Large intestine (tissue), 3 donors: Measurements from ENCODE around the gene KIF4A. TPM values are rescaled to one million over a fixed set of nuclear protein-coding genes. Genes with fewer than 3 reads are reported as not detected.

ENCODE experiments used
- DNase-seq, 2 donors: peaks; one replicate each; pipeline versions ENCODE4 v3.0.0 to v3.0.0-alpha.2; 2013
- H3K27ac ChIP-seq: one replicate; pipeline ENCODE4 v1.5.1; 2013; ENCODE audit warnings: low read length
- H3K27me3 ChIP-seq: 2 replicates; pipeline ENCODE4 v1.6.1; 2013; ENCODE audit warnings: low read length; ENCODE audit not compliant: control insufficient read depth, insufficient read depth
- H3K36me3 ChIP-seq: 2 replicates; pipeline ENCODE4 v1.6.1; 2013; ENCODE audit warnings: low read length; ENCODE audit not compliant: control insufficient read depth, insufficient read depth
- H3K4me1 ChIP-seq: one replicate; pipeline ENCODE4 v1.6.1; 2013; ENCODE audit warnings: low read length; ENCODE audit not compliant: control insufficient read depth, insufficient read depth
- H3K4me3 ChIP-seq: one replicate; pipeline ENCODE4 v1.5.1; 2013; ENCODE audit warnings: low read length
- H3K9me3 ChIP-seq: one replicate; pipeline ENCODE4 v1.6.1; 2013; ENCODE audit warnings: mild to moderate bottlenecking, low read depth, low read length, moderate library complexity; ENCODE audit not compliant: control insufficient read depth
- WGBS: methylation state at CpG from one replicate; pipeline ENCODE4 v1.1.5; 2013; ENCODE audit warnings: low lambda C conversion rate; ENCODE audit not compliant: insufficient coverage; 5-methylcytosine and 5-hydroxymethylcytosine counted together
- polyA plus RNA-seq: library from polyadenylated mRNA; unstranded; fragments of 120-200 nt; gene quantifications from one replicate; pipeline ENCODE4 v1.2.1, GENCODE V29; 2013

The KIF4A gene
- polyA plus RNA-seq, 1 donor = 7.7 TPM

- Histone ChIP-seq H3K9me3 (no peaks in the 10 kb centered on the region), H3K27me3 (peaks cover 4% of the 10 kb centered on the region), H3K27ac (peak overlapping the region; percentile 67), H3K36me3 (no peaks in the 10 kb centered on the region), H3K4me3 (peak overlapping the region; percentile 53), H3K4me1 (peaks cover 5% of the 10 kb centered on the region)
- DNase-seq = peak in 1 of 2 donors; percentile 73
- WGBS = no CpG with 5 or more reads among the region's 39 CpGs
Observed at GRCh38 chrX:70452143-70452733, 162.3 kb downstream of the KIF4A start.

- H3K9me3 ChIP-seq = no peaks in the 10 kb centered on the region
- H3K27me3 ChIP-seq = no peaks in the 10 kb centered on the region
- WGBS = no CpG with 5 or more reads among the region's 5 CpGs
- no peaks in the 10 kb centered on the region for H3K36me3 ChIP-seq
- H3K4me1 ChIP-seq = peaks cover 5% of the 10 kb centered on the region
- no peak overlapping the region for H3K27ac ChIP-seq
- H3K4me3 ChIP-seq = peak overlapping the region; percentile 53
- peak in 1 of 2 donors; percentile 27 for DNase-seq
Observed at GRCh38 chrX:70453024-70453618, 163.2 kb downstream of the KIF4A start.

GRCh38 chrX:70454441-70455365 lies 164.8 kb downstream of the KIF4A start:
- peak overlapping the region; percentile 99 for H3K27ac ChIP-seq
- H3K4me3 ChIP-seq = peak overlapping the region; percentile 80
- H3K9me3 ChIP-seq = no peaks in the 10 kb centered on the region
- 0% methylated on average over 1 of the region's 48 CpGs for WGBS
- H3K4me1 ChIP-seq = peaks cover 5% of the 10 kb centered on the region
- DNase-seq = peak; percentile 90 to 96
- H3K36me3 ChIP-seq = no peaks in the 10 kb centered on the region
- no peaks in the 10 kb centered on the region for H3K27me3 ChIP-seq

- Histone ChIP-seq H3K36me3 (peaks cover 2% of the 10 kb centered on the region), H3K27me3 (no peaks in the 10 kb centered on the region), H3K4me1 (peaks cover 5% of the 10 kb centered on the region), H3K9me3 (no peaks in the 10 kb centered on the region), H3K27ac (peak overlapping the region; percentile 99), H3K4me3 (peak overlapping the region; percentile 80)
- DNase-seq = peak in 1 of 2 donors; percentile 69
- no CpG with 5 or more reads among the region's 32 CpGs for WGBS
Observed at GRCh38 chrX:70455366-70456202, 165.7 kb downstream of the KIF4A start.

GRCh38 chrX:70456256-70456655 lies 166.4 kb downstream of the KIF4A start:
- H3K4me3 ChIP-seq = peak overlapping the region; percentile 80

DNA sequence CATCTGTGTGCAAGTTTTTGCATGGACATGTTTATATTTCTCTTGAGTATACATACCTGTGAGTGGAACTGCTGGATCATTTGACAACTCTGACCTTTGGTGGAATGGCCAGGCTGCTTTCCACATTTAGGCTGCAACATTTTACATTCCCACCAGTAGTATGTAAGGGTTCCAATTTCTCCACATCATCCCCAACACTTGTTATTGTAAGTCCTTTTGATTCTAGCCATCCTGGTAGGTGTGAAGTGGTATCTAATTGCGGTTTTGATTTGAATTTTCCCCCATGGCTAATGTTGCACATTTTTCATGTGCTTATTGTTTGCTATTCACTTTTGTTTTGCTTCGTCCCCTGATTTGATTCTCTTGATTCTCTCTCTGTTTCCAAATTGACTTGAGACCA lies 171.1 kb downstream of the KIF4A start:
- Histone ChIP-seq H3K36me3 (peaks cover 2% of the 10 kb centered on the region), H3K4me3 (no peak overlapping the region), H3K27me3 (no peaks in the 10 kb centered on the region), H3K9me3 (no peaks in the 10 kb centered on the region), H3K27ac (no peak overlapping the region), H3K4me1 (no peaks in the 10 kb centered on the region)
- no CpG with 5 or more reads among the region's 2 CpGs for WGBS
- DNase-seq = no peak

More at GRCh38 chrX:70456256-70456655, 166.4 kb downstream of the KIF4A start:
- no peaks in the 10 kb centered on the region for H3K27me3 ChIP-seq
- peaks cover 2% of the 10 kb centered on the region for H3K36me3 ChIP-seq
- H3K4me1 ChIP-seq = peaks cover 5% of the 10 kb centered on the region
- no CpG with 5 or more reads among the region's 2 CpGs for WGBS
- H3K27ac ChIP-seq = peak overlapping the region; percentile 99
- no peaks in the 10 kb centered on the region for H3K9me3 ChIP-seq
- DNase-seq = no peak

DNA sequence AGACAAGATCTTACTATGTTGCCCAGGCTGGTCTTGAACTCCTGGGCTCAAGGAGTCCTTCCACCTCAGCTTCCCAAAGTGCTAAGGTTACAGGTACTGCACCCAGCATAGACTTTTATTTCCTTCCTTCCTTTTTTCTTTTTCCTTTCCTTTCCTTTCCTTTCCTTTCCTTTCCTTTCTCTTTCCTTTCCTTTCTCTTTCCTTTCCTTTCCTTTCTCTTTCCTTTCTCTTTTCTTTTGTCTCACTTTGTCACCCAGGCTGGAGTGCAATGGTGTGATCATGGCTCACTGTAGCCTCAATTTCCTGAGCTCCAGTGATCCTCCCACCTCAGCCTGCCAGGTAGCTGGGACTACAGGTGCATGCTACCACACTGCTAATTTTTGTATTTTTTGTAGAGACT lies 174.1 kb downstream of the KIF4A start:
- Histone ChIP-seq H3K4me1 (no peaks in the 10 kb centered on the region), H3K36me3 (peaks cover 4% of the 10 kb centered on the region), H3K27ac (no peak overlapping the region), H3K9me3 (no peaks in the 10 kb centered on the region), H3K27me3 (no peaks in the 10 kb centered on the region), H3K4me3 (no peak overlapping the region)
- no peak for DNase-seq

GRCh38 chrX:70466968-70467367 lies 177.1 kb downstream of the KIF4A start:
- Histone ChIP-seq H3K4me1 (no peaks in the 10 kb centered on the region), H3K4me3 (no peak overlapping the region), H3K36me3 (peaks cover 2% of the 10 kb centered on the region), H3K9me3 (no peaks in the 10 kb centered on the region), H3K27ac (no peak overlapping the region), H3K27me3 (no peaks in the 10 kb centered on the region)
- DNase-seq = no peak

GRCh38 chrX:70468709-70469108 lies 178.8 kb downstream of the KIF4A start:
- Histone ChIP-seq H3K4me1 (no peaks in the 10 kb centered on the region), H3K27ac (no peak overlapping the region), H3K27me3 (no peaks in the 10 kb centered on the region), H3K4me3 (no peak overlapping the region), H3K36me3 (peaks cover 2% of the 10 kb centered on the region), H3K9me3 (no peaks in the 10 kb centered on the region)
- no CpG with 5 or more reads among the region's 1 CpG for WGBS
- DNase-seq = no peak
